Thyroid gland (tissue), 4 donors: ENCODE measurements around the gene FLII. TPM values are rescaled to one million over a fixed set of nuclear protein-coding genes. Genes with fewer than 3 reads are reported as not detected.

Source experiments
- DNase-seq, 2 donors: peaks; one replicate each; pipeline ENCODE4 v3.0.0-alpha.2; 2019
- H3K27ac ChIP-seq, 3 donors: fragments of 200-600 bp; sonication (generic); 1 replicate in 2 of 3; 2 replicates in 1 of 3; pipeline ENCODE4 v1.5.1; 2016 to 2019; ENCODE audit warnings: mild to moderate bottlenecking in 1 of 3, moderate library complexity in 1 of 3
- H3K27me3 ChIP-seq: fragments of 200-600 bp; sonication (generic); one replicate; pipeline ENCODE4 v1.5.1; 2019
- H3K36me3 ChIP-seq, 2 donors: fragments of 200-600 bp; sonication (generic); one replicate each; pipeline ENCODE4 v1.5.1; 2016 to 2019
- H3K4me1 ChIP-seq, 2 donors: fragments of 200-600 bp; sonication (generic); one replicate each; pipeline ENCODE4 v1.5.1; 2017 to 2019
- H3K4me3 ChIP-seq, 3 donors: fragments of 200-600 bp; sonication (generic); replicated peaks in 1 of 3; 1 replicate in 2 of 3; 2 replicates in 1 of 3; pipeline ENCODE4 v1.5.1; 2016; ENCODE audit warnings: mild to moderate bottlenecking in 1 of 3
- H3K9me3 ChIP-seq: fragments of 200-600 bp; sonication (generic); one replicate; pipeline ENCODE4 v1.5.1; 2017
- CTCF ChIP-seq, 6 experiments: fragments of 200-600 bp in 3 of 6; fragments of 450-650 bp in 3 of 6; sonication (generic) in 3 of 6; IDR thresholded peaks; one replicate each; pipeline ENCODE4 v1.5.1; 2016 to 2019; ENCODE audit warnings: antibody characterized with exemption in 6 of 6, mild to moderate bottlenecking in 2 of 6, inconsistent platforms in 1 of 6, moderate library complexity in 1 of 6
- POLR2A ChIP-seq, 2 donors: fragments of 450-650 bp; IDR thresholded peaks; one replicate each; pipeline ENCODE4 v1.6.1; 2017; ENCODE audit warnings: antibody characterized with exemption in 2 of 2, mild to moderate bottlenecking in 2 of 2, moderate library complexity in 1 of 2
- WGBS, 2 donors: methylation state at CpG; one replicate each; pipeline ENCODE4 v1.1.5; 2017; 5-methylcytosine and 5-hydroxymethylcytosine counted together
- intact Hi-C: fragments of 100-400 bp; cut with DNase I; formaldehyde crosslinking; loops from one replicate; pipeline ENCODE4 v1.15.1; 2023
- total RNA-seq, 4 donors: library from RNA; depleted of rRNA; stranded (reverse); fragments of >200 nt; gene quantifications; one replicate each; pipeline ENCODE4 v1.2.3, GENCODE V29; 2016

The FLII gene
- total RNA-seq, 4 donors from 2014 or later: 231 to 259 (median 241) TPM

GRCh38 chr17:18198530-18198929, 60.0 kb downstream of the FLII start:
- peaks cover 15 to 45% of the 10 kb centered on the region in 2 donors for H3K36me3 ChIP-seq
- no peaks in the 10 kb centered on the region for H3K9me3 ChIP-seq
- no peak overlapping the region for H3K4me3 ChIP-seq
- peaks cover 6 to 26% of the 10 kb centered on the region in 2 donors for H3K4me1 ChIP-seq
- TF ChIP-seq POLR2A (IDR thresholded peaks at IDR 0.05): no peak
- no peak for TF ChIP-seq CTCF (IDR thresholded peaks at IDR 0.05)
- no peak for DNase-seq
- WGBS, 2 donors: 68 to 70% methylated on average over 4 of the region's 4 CpGs
- intact Hi-C loops: no loop called here
- no peaks in the 10 kb centered on the region for H3K27me3 ChIP-seq
- no peak overlapping the region for H3K27ac ChIP-seq

- Histone ChIP-seq H3K27me3 (no peaks in the 10 kb centered on the region), H3K36me3 (peaks cover 15 to 39% of the 10 kb centered on the region in 2 donors), H3K4me3 (no peak overlapping the region), H3K27ac (peak overlapping the region in 1 of 3 donors; percentile 8), H3K9me3 (no peaks in the 10 kb centered on the region), H3K4me1 (peaks cover 6 to 31% of the 10 kb centered on the region in 2 donors)
- no peak for DNase-seq
- 90 to 99% methylated on average over 3 of the region's 3 CpGs for WGBS, 2 donors
- TF ChIP-seq CTCF (IDR thresholded peaks at IDR 0.05): no peak
- no peak for TF ChIP-seq POLR2A (IDR thresholded peaks at IDR 0.05)
- intact Hi-C loops: no loop called here
Measured at GRCh38 chr17:18197535-18198194, 60.9 kb downstream of the FLII start.

- Histone ChIP-seq H3K4me1 (peaks cover 22 to 51% of the 10 kb centered on the region in 2 donors), H3K27ac (no peak overlapping the region), H3K36me3 (peaks cover 15 to 35% of the 10 kb centered on the region in 2 donors), H3K9me3 (no peaks in the 10 kb centered on the region), H3K27me3 (no peaks in the 10 kb centered on the region), H3K4me3 (no peak overlapping the region)
- no peak for DNase-seq
- intact Hi-C loops: no loop called here
- WGBS, 2 donors: 86 to 91% methylated on average over 5 of the region's 5 CpGs
- TF ChIP-seq CTCF (IDR thresholded peaks at IDR 0.05): no peak
- TF ChIP-seq POLR2A (IDR thresholded peaks at IDR 0.05): no peak
Measured at GRCh38 chr17:18195246-18195645, 63.3 kb downstream of the FLII start.

Other genes with a start within 250 kb of the FLII start
- 10 to 100 TPM; 28.1 to 40.1 (median 36.7) TPM for gene ATPAF2, start 219.6 kb downstream of the FLII start, total RNA-seq
- gene GID4, start 219.3 kb downstream of the FLII start, total RNA-seq: 10 to 100 TPM; 12.6 to 16.8 (median 13.5) TPM
- gene DRG2, start 170.8 kb downstream of the FLII start, total RNA-seq: 10 to 100 TPM; 35.3 to 88.8 (median 59.2) TPM
- gene MYO15A, start 150.0 kb downstream of the FLII start, total RNA-seq: 1 to 10 TPM; 1.3 to 3.6 (median 1.7) TPM
- gene ALKBH5, start 74.9 kb downstream of the FLII start, total RNA-seq: 100 to 1,000 TPM; 123 to 169 (median 159) TPM
- 10 to 100 TPM; 14.5 to 19.4 (median 17.5) TPM for gene LLGL1, start 33.1 kb downstream of the FLII start, total RNA-seq
- 10 to 100 TPM; 25.7 to 47.0 (median 34.9) TPM for gene MIEF2, start 1.9 kb upstream of the FLII start, total RNA-seq
- gene TOP3A, start 56.3 kb upstream of the FLII start, total RNA-seq: 10 to 100 TPM; 31.3 to 34.5 (median 32.5) TPM
- 10 to 100 TPM; 16.7 to 28.3 (median 19.6) TPM for gene SMCR8, start 56.6 kb upstream of the FLII start, total RNA-seq
- gene SHMT1, start 104.8 kb upstream of the FLII start, total RNA-seq: 100 to 1,000 TPM in 1 of 4 donors, 10 to 100 TPM in 3; 59.9 to 117 (median 82.7) TPM
- gene EVPLL, start 119.0 kb upstream of the FLII start, total RNA-seq: 1 to 10 TPM in 1 of 4 donors, under 1 TPM in 2, not detected in 1; 0.40 to 1.4 (median 0.89) TPM
- gene LGALS9C, start 218.1 kb upstream of the FLII start, total RNA-seq: not detected